ENCODE measurements around the gene DAPL1.
"Not testable (repeated sequence)": the region's sequence is repeated elsewhere in the genome, so short reads cannot be mapped to it uniquely, and the experiment has no call there.

Gene DAPL1

GRCh38 chr2:158810731-158811460, 15.8 kb downstream of the DAPL1 start:
- no peak overlapping the region for H3K4me3 ChIP-seq (ENCODE audit: low read length)
- no peak for DNase-seq (ENCODE audit: low read depth, low spot score)

- no peak overlapping the region for H3K4me3 ChIP-seq (ENCODE audit: low read length)
- DNase-seq (ENCODE audit: low read depth, low spot score), result no peak
Measured at GRCh38 chr2:158815166-158815565, 20.0 kb downstream of the DAPL1 start.

GRCh38 chr2:158815658-158816057, 20.5 kb downstream of the DAPL1 start:
- no peak overlapping the region for H3K4me3 ChIP-seq (ENCODE audit: low read length)
- DNase-seq (ENCODE audit: low read depth, low spot score), result no peak

- DNase-seq (ENCODE audit: low read depth, low spot score), result no peak
Measured at GRCh38 chr2:158817588-158817987, 22.5 kb downstream of the DAPL1 start.

GRCh38 chr2:158818511-158818910, 23.4 kb downstream of the DAPL1 start:
- no peak for DNase-seq (ENCODE audit: low read depth, low spot score)
- no peak overlapping the region for H3K4me3 ChIP-seq (ENCODE audit: low read length)

More at GRCh38 chr2:158817588-158817987, 22.5 kb downstream of the DAPL1 start:
- H3K4me3 ChIP-seq (ENCODE audit: low read length), result no peak overlapping the region

DNA sequence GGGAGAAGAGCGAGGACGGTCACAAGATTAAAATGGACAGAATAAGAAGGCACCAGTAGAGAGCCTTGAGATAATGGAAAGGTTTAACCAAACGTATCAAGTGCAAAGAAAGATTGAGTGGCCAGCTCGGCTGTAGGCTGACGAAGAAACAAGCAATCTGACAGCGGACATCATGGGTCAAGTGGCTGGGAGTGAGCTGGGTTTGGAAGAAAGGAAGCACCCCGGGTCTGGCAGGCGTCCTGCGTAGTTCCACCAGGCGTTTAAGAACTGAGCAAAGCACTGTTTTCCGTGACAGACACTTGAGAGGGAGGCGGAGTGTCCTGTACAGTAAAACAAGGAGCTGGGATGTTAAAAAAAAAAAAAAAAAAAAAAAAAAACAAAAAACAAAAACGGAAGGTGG, 27.1 kb downstream of the DAPL1 start:
- no peak overlapping the region for H3K4me3 ChIP-seq (ENCODE audit: low read length)
- no peak for DNase-seq (ENCODE audit: low read depth, low spot score)

GRCh38 chr2:158823486-158824237, 28.5 kb downstream of the DAPL1 start:
- no peak for DNase-seq (ENCODE audit: low read depth, low spot score)
- H3K4me3 ChIP-seq (ENCODE audit: low read length), result no peak overlapping the region

DNA sequence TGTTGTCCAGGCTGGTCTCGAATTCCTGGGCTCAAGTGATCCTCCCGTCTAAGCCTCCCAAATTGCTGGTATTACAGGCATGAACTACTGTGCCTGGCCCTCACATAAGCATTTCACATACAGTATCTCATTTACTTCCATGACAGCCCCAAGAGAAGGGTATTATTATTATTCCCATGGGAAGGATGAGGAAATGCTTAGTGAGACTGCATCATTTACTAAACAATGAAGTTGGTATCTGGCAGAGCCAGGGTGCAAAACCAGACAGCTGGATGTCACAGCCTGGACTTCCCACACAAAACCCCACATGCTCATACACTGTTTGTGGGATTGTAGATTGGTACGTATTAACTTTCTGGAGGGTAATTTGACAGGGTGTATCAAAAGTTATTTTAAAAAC, 29.9 kb downstream of the DAPL1 start:
- DNase-seq (ENCODE audit: low read depth, low spot score), result no peak
- H3K4me3 ChIP-seq (ENCODE audit: low read length), result no peak overlapping the region

DNA sequence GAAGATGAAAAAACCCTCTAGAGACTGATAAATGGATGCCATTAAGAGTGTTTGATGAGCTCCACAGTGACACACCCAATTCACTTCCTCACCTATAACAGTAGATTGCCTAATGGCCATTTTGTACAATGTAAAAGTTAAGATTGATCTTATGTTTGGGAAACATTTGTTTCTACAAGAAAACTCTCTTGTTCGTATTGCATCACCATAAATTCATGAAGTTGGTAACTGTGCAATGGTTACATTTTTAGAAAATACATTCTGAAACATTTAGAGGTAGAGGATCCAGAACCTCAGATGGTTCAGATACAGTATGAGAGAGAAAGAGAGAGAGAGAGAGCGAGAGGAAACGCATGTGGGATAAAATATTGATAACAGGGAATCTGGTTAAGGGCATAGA, 31.8 kb downstream of the DAPL1 start:
- no peak for DNase-seq (ENCODE audit: low read depth, low spot score)

DNA sequence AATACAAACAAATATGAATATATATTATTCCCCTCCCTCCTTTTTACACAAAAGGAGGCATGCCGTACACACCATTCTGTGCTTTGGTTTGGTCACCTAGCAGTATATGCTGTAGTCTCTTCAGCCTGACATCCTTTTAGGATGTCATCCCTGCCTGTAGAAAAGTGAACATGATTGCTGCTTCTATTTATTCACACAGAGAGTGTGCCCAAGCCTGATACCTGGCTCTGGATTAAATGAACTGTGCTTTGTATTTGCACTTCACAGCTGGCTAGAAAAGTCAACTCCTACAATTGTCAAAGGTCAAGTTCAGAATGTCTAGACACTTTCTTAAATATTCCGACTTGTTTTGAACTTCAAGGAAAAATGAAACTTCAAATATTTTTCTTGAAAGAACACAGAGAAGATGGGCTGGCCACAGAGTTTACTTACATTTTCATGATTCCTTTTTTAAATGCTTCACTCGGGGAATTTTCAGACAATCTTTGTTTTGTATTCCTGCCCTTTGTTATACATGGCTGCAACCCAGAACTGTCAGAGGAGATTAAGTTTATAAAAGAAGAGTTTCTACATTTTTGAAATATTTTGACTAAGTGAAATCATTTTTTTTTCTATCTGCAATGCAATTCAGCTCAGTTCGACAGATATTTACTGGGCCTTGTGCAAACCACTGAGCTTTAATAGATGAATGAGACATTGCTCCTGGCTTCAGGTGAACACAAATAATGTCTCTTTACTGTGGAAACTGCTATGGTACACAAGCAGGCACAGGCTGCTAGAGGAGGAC, 33.5 kb downstream of the DAPL1 start:
- H3K4me3 ChIP-seq (ENCODE audit: low read length), result no peak overlapping the region
- no peak for DNase-seq (ENCODE audit: low read depth, low spot score)

More for the DNA sequence above, 31.8 kb downstream of the DAPL1 start:
- H3K4me3 ChIP-seq (ENCODE audit: low read length), result no peak overlapping the region

DNA sequence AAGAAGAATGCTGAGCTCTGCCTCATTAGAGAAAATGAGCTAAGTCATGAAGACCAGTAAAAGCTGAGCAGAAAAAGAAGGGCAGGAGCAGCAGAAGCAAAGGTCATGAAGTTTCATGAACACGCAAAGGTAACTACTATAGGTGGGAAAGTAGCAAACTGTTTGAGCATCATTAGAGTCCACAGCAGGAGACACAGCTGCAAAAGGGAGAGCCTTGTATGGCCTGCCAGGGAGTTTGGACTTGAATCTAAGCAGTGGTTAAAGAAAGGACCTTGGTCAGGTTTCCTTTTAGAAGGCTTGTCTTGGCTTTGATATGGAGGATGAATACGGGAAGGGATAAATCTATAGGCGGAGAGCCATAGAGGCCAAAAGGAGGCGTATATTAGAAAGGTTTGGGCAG, 34.0 kb downstream of the DAPL1 start:
- DNase-seq (ENCODE audit: low read depth, low spot score), result no peak
- no peak overlapping the region for H3K4me3 ChIP-seq (ENCODE audit: low read length)

GRCh38 chr2:158830201-158830600, 35.1 kb downstream of the DAPL1 start:
- no peak for DNase-seq (ENCODE audit: low read depth, low spot score)
- no peak overlapping the region for H3K4me3 ChIP-seq (ENCODE audit: low read length)

DNA sequence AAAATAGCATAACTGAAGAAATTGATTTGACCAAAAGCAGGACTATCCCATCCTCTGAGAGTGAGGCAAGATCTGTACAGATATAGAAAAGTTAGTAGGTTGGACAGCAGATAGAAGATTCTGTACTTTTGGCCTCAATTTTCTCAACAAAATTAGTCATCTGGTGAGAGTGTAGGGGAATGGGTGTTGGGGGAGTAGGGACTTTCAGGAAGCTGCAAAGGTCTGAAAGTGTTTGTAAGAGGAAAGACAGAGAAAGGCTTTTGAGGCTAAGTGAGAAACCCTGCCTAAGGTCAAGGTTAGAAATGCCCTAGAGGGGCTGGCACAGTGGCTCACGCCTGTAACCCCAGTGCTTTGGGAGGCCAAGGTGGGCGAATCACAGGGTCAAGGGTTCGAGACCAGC, 40.3 kb downstream of the DAPL1 start:
- no peak for DNase-seq (ENCODE audit: low read depth, low spot score)
- no peak overlapping the region for H3K4me3 ChIP-seq (ENCODE audit: low read length)

GRCh38 chr2:158837645-158838044, 42.5 kb downstream of the DAPL1 start:
- H3K4me3 ChIP-seq (ENCODE audit: low read length), result no peak overlapping the region
- no peak for DNase-seq (ENCODE audit: low read depth, low spot score)

- DNase-seq (ENCODE audit: low read depth, low spot score), result no peak
- H3K4me3 ChIP-seq (ENCODE audit: low read length), result no peak overlapping the region
Measured at GRCh38 chr2:158841850-158842249, 46.7 kb downstream of the DAPL1 start.

DNA sequence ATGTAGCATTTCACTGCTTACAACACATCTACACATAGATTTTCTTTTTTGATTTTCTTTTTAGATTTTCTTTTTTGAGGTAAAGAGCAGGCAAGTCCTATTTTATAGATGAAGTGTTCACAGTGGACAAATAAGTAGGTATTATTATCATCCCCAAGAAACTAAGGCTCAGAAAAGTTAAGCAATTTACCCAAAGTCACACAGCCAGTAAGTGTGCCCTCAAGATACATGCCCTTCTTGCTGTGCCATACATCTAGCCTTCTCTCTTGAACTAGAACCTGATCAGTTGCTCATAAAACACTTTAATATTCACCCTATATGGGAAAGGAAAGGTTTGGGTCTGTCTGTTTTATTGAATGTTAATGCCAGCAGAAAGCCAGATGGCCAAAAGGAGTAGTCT, 50.3 kb downstream of the DAPL1 start:
- no peak overlapping the region for H3K4me3 ChIP-seq (ENCODE audit: low read length)
- DNase-seq (ENCODE audit: low read depth, low spot score), result no peak

- no peak overlapping the region for H3K4me3 ChIP-seq (ENCODE audit: low read length)
- no peak for DNase-seq (ENCODE audit: low read depth, low spot score)
Measured at GRCh38 chr2:158845859-158846258, 50.7 kb downstream of the DAPL1 start.

DNA sequence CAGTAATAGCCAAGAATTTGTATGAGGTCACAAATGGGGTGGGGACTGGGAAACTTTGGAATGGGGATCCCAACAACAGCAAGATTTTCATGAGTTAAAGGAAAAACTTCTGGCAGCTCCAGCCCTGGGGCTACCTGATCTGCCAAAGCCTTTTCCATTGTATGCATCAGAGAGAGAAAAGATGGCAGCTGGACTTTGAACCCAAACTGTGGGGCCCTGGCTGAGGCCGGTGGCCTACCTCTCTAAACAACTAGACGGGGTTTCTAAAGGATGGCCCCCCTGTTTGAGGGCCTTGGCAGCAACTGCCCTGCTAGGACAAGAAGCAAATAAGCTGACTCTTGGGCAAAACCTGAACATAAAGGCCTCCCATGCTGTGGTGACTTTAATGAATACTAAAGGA, 52.4 kb downstream of the DAPL1 start:
- not testable (repeated sequence) for DNase-seq (ENCODE audit: low read depth, low spot score); H3K4me3 ChIP-seq (ENCODE audit: low read length)

DNA sequence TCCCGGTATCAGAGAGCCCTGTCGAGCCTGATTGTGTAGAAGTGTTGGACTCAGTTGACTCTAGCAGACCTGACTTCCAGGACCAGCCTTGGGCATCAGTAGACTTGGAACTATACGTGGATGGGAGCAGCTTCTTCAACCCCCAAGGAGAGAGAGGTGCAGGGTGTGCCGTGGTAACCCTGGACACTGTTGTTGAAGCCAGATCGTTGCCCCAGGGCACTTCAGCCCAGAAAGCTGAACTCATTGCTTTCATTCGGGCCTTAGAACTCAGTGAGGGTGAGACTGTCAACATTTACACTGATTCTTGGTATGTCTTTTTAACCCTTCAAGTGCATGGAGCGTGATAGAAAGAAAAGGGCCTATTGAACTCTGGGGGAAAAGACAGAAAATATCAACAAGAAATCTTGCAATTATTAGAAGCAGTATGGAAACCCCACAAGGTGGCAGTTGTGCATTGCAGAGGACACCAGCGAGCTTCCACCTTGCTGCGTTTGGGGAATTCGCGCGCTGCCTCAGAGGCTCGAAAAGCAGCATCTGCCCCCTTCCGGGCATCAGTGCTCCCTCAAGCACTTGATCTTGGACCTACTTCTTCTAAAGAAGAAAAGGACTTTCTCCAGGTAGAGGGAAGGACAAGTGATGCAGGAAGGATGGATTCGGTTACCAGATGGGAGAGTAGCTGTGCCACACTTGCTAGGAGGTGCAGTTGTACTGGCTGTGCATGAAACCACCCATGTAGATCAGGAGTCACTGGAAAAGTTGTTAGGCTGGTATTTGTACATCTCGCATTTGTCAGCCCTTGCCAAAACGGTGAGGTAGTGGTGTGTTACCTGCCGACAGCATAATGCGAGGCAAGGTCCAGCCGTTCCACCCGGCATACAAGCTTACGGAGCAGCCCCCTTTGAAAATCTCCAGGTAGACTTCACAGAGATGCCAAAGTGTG, 53.2 kb downstream of the DAPL1 start:
- DNase-seq (ENCODE audit: low read depth, low spot score); H3K4me3 ChIP-seq (ENCODE audit: low read length): not testable (repeated sequence)
